C4-2B (cell line): Measurements from ENCODE around the gene MAFG.

Source experiments
- H3K27ac ChIP-seq: fragments of 450-650 bp; 2 replicates; pipeline ENCODE4 v1.5.1; 2017
- CTCF ChIP-seq: fragments of 450-650 bp; conservative IDR thresholded peaks from 2 replicates; pipeline ENCODE4 v1.5.1; 2017; ENCODE audit warnings: mild to moderate bottlenecking
- ZFX ChIP-seq: fragments of 450-650 bp; IDR thresholded peaks from 2 replicates; pipeline ENCODE4 v1.6.1; 2017

The MAFG gene

GRCh38 chr17:81905993-81906392 lies 21.5 kb downstream of the MAFG start:
- no peak for TF ChIP-seq CTCF
- TF ChIP-seq ZFX: no peak
- no peak overlapping the region for H3K27ac ChIP-seq

GRCh38 chr17:81905424-81905875 lies 22.1 kb downstream of the MAFG start:
- TF ChIP-seq ZFX: no peak
- no peak overlapping the region for H3K27ac ChIP-seq

DNA sequence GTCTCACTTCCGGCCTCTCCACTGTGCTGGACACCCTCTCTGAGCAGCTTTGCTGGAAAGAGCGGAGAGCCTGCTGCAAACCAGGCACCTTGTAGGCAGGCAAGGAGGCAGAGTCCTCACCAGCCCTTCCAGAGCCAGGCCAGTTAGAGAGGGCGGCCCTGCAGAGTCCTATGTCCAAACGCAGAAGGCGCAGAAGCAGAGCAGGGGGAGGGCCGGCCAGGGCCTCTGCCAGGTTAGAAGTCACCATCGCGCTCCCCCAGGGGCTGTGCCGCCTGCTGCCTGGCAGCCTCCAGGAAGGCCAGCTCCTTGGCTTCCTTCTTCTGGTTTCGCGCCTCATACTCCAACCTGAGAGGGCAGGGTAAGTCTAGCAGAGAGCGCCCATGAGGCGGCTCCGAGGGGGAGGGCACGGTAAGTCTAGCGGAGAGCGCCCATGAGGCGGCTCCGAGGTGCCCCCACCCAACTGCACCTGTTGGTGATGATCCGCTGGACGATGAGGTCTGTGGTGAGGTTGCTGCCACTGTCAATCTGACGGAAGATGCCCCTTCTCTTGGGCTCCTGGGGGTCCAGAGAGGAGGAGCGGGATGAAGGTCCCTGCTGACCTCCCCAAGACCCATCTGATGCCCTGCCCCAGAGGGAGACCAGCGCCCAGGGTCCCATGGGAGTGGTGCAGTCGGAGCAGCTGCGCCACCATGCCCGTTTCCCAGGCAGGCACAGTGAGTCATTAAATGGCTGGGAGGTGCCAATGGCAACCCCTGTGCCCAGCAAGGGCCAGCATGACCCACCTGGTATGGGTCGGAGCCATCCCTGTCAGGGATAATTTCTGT lies 22.7 kb downstream of the MAFG start:
- TF ChIP-seq CTCF: no peak
- no peak for TF ChIP-seq ZFX
- no peak overlapping the region for H3K27ac ChIP-seq

DNA sequence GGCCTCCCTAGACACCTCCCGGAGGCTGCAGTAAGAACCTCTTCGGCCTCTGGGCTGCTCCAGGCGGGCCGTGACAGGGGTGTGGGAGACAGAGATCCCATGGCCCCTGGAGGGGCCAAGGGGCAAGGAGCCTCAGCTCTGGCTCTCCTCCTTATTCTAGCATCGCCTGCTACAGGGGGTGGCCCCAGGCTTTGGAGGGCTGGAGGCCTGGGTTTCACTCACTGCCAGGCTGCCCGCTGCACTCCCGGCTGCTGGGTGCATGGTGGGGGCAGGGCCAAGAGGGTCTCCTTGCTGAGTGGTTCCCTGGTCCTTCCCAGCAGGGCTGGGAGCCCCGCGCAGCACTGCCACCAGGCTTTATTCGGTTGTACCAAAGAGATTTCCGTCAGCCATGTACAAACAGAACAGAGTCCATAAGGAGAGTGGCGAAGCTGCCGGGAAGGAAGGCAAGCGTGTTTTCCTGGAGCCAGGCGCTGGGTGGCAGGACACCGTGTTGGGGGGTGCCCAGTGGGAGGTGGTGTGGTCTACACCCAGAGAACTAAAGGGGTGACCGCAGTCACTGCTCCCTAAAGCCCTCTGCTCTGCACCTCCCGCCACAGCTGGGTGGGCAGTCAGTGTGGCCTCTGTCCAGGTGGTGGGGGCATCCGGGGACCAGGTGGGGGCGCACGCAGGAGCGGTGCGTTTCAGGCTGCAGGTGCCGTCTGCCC lies 23.5 kb downstream of the MAFG start:
- no peak overlapping the region for H3K27ac ChIP-seq
- TF ChIP-seq CTCF (no peak), ZFX (no peak)

DNA sequence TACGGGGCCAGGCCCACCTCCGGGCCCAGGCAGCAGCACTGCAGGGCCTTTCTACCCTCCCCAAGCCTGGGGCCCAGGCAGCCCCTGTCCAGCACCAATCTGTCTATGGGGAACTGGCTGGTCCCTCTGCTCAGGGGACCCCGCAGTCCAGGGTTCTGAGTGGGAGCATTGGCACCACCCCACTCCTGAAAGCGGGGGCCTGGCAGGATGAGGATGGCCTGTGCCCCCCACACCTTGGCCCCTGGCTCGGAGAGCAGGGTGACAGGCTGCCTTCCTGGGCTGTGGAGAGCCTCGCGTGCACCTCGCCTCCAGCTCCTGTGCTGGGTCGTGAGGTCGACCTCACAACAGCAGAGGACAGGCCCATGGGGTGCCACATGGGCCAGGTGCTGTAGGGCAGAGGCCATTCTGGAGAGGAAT lies 24.1 kb downstream of the MAFG start:
- no peak overlapping the region for H3K27ac ChIP-seq
- TF ChIP-seq CTCF (no peak), ZFX (no peak)

DNA sequence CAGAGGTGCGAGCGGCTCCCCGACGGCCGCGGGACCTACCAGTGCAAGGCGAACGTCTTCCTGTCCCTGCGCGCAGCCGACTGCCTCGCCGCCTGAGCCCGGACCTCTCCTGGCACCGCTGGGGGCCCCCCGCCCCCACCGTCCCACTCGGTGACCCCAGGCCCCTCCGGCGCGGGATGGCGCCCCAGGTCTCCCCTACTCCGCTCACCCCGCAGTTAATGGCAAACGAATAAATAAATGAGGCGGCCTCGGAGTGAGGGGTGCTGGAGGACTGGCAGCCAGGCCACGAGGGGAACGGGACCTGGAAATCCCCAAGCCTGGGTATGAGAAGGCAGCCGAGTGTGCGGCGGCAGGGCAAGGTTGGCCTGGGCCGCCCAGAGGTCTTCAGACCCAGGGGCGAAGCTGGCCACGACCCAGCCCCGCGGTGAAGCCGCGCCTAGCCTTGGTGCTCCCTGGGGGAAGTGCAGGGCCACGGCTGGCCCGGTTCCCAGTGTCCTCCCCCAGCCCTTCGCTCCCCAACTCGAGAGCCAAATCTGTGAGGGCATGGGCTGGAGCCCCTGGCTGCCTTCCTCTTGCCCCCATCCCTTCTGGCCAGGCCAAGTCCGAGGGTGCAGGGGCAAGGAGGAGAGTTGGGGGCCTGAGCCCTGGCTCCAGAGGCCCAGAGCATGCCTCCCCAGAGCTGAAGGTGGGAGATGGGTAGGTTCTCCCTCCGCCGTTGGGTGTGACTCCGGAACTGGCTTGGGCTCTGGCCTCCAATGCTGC lies 24.7 kb downstream of the MAFG start:
- no peak for TF ChIP-seq CTCF
- TF ChIP-seq ZFX: no peak
- H3K27ac ChIP-seq: no peak overlapping the region

DNA sequence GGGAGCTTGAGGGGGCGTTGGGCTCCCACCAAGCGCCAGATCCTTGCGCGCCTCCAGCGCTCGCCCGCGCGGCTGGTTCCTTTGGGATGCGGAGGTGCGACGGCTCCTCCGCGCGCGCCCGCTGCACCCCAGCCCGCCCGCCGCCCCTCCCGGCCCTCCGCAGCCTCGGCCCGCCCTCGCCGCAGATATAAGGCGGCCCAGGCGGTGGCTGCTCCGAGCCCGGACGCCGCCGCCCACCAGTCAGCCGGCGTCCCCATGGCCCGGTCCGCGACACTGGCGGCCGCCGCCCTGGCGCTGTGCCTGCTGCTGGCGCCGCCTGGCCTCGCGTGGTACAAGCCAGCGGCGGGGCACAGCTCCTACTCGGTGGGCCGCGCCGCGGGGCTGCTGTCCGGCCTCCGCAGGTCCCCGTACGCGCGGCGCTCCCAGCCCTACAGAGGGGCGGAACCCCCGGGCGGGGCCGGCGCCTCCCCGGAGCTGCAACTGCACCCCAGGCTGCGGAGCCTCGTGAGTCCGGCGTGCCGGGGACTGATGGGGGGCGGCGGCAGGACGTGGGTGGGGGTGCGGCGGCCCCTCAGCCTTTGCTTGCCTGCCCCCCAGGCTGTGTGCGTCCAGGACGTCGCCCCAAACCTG lies 25.4 kb downstream of the MAFG start, which contains the start of gene NPB:
TSS of gene NPB (plus strand) at position 216 of the 630 bp plus-strand sequence. CDS start at position 256, 40 bp downstream.
- TF ChIP-seq CTCF (no peak), ZFX (no peak)
- no peak within 1 kb of the TSS for H3K27ac ChIP-seq
